Astrocyte (in vitro differentiated cells and primary cell): ENCODE results near the gene RAB26.
"Not testable (repeated sequence)": the region's sequence is repeated elsewhere in the genome, so short reads cannot be mapped to it uniquely, and the experiment has no call there.

ENCODE experiments used
- CTCF ChIP-seq: IDR thresholded peaks from 2 replicates; pipeline ENCODE4 v1.5.1; 2011; ENCODE audit warnings: low read depth, mild to moderate bottlenecking, inconsistent platforms, low read length, moderate library complexity; ENCODE audit not compliant: insufficient read depth
- EZH2 ChIP-seq: IDR thresholded peaks from 2 replicates; pipeline ENCODE4 v1.6.1; 2012; ENCODE audit warnings: mild to moderate bottlenecking, low read length, inconsistent platforms; ENCODE audit not compliant: insufficient read depth

- TF ChIP-seq CTCF, EZH2: not testable (repeated sequence)
These were observed 22.8 kb upstream of the RAB26 start for GRCh38 chr16:2125609-2126008.
